NOMO-1 treated with DMSO at 0.1 percent for 48 hours (cell line): ENCODE results near the gene DIP2C.

Source experiments
- DNase-seq: peaks from one replicate; lab custom pipeline; 2025; ENCODE audit not compliant: unreplicated experiment; lab: John Stamatoyannopoulos, UW

DIP2C gene

DNA sequence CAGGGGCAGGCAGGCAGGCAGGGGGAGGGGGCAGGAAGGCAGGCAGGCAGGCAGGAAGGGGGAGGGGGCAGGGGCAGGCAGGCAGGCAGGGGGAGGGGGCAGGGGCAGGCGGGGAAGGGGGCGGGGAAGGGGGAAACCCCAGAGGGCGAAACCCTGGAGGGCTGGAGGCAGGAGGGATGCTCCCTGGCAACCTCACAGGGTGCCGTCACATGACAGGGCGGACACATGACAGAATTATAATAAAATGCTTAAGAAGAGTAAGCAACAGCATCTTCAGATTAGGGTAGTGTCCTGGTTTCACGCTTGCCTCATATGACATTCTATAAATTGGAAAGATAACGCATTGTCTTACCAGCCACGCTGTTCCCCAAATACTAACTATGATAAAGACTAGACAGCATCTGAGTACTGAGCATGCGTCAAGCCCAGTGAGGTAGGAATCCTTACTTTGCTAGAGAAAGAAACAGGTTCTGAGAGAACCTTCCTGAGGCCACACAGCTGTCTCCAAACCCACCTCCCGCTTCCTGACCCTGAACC lies 131.6 kb downstream of the DIP2C start:
- DNase-seq: no peak

DNA sequence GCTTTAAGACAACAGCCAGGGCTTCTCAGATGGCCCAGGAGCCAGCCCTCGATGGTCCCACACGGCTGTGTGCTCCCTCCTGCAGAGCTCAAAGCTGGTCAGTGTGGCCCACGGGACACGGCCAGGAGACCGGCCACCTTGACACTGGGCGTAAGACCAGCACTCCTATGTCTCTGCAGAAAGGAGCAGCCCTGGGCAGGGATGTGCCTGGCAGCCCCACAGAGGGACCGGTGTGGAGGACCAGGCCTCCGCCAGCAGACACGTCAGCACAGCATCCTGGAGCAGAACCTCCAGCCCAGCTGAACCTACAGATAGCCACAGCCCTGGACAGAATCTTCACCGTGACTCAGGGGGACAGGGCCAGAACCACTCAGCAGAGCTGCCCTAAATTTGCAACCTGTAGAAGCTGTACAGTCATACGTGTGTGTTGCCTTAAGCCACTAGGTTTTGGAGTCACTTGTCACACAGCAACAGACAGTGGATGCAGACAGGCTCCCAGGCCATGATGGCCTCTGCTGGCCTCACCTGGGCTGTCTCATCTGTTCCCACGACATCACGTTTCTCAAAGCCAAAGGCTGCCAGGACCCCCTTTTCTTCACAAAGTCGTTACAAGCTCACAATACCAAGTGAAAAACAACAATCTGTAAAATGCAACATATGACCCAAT lies 132.4 kb downstream of the DIP2C start:
- DNase-seq: no peak

DNA sequence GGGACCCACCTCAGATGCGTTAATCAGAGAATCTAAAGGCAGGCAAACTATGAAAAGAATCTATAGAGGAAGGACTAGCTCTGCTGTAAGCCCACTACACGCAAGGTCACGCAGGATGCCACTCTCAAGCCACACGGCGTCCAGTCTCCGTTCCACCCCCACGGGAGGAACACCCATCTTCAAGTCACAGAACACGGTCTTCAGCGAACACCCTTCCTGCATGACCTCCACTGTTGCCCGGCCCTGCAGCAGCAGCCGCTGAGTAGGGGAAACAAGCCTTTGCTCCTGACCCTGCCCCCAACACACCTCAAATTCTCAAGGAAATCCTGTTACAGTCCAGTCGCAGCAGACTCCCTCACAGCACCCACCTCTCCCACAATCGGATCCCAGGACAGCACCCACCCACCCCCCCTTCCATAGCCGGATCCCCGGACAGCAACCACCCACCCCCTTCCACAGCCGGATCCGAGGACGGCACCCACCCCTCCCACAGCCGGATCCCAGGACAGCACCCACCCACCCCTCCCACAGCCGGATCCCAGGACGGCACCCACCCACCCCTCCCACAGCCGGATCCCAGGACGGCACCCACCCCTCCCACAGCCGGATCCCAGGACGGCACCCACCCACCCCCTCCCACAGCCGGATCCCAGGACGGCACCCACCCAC lies 133.7 kb downstream of the DIP2C start:
- no peak for DNase-seq

DNA sequence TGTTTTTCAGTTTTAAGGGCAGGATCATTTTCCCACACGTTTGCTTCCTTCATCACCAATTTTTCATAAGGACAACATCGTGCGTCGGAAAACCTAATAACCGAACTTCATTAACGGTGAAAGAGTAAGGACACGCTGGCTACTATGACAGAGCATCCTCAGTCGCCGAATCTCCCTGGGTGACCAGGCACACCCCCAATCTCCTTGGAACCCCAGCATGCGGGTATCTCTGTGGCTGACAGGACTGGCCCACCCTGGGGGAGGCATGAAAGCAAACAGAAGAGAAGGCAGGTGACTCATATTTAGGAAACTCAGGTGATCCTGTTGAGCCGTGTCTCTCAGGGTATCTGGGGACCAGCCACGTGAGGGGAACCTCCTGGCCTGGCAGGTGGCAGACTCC lies 134.2 kb downstream of the DIP2C start:
- DNase-seq: no peak

DNA sequence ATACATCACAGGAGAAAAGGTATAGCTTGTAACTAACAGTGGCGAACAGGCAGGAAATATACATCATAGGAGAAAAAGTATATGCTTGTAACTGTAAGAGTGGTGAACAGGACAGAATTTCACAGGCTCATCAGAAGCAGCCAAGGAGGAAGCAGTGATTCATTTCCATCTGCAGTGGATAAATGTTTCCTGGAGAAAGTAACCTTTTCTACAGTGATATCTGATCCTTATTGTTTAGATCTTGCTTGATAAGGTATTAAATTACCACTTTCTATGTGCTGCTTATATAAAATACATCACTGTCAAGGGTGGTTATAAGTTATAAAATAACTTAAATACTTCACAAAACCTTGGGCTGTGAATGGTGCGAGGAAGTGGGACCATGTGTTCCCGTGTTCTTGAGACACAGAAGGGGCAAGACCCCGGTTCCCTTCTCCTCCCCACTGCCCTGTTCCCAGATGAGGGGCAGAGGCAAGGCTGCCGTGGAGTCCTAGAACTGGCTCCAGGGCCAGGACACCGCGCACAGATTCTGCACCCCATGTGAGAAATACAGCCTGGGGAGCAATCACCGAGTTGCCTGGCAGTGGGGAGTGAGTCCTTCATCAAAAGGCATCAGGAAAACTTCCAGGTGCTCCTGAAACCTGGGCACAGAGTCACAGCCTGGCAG lies 135.2 kb downstream of the DIP2C start:
- no peak for DNase-seq

DNA sequence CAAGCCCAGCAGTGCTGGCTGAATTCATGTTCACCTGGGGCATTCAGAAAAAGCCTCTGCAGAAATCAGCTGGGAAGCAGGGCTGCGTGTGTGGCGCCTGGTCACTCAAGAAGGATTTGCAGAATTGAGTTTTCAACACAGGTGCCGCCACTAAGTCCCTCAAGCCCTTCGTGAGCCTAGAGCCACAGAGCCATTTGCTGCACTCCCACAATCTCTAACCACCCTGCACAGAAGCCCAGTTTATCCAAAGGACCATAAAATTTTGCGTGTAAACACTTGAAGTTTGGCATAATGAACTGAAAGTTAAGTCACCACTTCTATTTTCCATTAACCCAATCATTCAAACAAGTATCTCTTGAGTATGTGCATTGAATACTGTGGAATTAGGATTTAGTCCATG lies 136.2 kb downstream of the DIP2C start:
- DNase-seq: no peak

DNA sequence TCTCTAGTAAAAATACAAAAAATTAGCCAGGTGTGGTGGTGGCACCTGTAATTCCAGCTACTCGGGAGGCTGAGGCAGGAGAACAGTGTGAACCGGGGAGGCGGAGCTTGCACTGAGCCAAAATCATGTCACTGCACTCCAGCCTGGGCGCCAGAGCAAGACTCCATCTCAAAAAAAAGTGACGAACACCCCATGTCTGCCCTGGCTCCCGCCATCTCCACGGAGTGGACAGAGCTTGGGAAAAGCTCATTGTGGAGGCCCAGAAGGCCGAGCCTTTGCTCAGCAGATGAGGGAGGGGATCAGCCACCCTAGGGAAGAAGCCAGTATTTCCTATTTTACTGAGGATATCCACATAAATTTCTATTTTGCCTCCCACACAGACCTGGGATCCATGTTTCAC lies 136.8 kb downstream of the DIP2C start:
- no peak for DNase-seq

DNA sequence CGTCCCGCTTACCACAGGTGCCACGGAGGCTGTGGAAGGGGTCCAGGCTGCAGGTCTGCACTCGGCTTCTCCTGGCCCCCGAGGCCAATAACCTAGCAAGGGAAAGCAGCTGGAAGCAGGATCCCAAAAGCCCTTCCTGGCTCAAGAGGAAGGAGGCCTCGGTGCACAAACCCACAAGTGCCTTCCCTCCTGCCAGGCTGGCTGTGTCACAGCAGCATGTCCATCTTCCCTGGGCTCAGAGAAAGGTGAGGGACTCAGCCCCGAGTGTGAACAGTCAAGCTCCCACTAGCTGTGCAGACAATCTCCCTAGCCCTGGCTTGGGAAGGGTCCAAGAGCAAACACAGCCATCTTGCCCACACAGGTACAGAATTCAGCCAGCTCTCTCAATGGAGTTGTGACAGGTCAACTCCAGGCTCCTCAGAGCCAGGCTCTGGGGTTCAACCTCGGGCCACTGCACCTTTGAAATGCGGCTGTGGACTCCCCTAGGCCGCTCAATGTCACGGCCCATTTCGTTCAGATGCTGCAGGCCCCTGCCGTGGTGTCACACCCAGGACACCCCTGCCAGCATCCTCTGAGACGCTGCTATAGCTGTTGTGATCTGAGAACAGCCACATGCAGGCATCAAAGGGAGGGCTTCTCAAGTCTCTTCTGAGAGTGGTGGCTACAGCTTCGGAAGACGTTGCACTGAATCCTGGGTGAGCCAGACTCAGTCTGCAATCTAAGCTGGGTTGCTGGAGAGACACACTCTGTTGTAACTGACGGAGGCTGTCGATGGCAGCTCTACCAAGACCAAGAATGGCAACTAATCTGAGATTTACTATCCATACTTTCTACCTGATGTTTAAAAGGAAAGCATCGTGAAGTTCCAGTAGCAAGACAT lies 137.9 kb downstream of the DIP2C start:
- DNase-seq: no peak

DNA sequence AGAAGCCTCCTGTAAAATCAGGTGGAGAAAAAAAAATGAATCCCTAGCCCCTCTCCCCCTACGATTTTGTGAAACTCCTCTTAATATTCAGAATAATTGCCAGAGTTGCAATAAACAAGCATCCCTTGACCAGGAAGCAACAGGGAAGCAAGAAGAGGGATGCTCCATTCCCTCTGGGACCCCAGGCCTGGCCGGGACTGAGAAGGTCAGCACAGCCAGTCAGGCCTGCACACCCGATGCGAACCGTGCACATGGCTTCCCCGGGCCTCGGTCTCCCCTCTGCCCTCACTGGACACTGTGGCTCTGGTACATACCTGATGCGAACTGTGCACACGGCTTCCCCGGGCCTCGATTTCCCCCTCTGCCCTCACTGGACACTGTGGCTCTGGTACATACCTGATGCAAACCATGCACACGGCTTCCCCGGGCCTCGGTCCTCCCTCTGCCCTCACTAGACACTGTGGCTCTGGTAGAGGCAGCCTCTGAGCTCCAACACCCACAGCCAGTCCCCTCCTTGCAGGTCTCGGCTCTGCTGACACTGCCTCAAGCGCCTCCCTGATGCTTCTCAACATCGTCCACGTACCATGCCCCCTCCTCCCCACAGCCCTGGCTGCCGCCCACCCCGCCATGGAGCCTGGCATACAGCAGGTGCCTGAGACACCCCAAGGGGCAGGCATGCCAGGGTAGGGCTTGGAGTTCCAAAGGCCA lies 138.6 kb downstream of the DIP2C start:
- no peak for DNase-seq

DNA sequence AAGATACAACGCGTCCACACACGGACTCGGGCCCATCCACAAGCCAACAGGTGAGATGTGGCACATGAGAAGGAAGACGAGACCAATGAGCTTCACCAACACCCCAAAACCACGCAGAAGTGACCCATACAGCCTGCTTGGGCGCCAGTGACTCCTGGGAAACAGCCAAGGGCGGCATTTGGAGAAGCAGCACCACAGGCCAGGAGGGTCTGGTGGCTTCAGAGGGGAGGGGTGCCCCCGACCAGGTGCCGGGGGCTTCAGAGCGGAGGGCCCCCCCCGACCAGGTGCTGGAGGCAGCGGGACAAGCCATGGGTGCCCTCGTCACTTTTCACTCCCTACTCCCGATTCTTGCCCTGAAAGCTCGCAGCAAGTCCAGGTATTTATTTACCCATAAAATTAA lies 140.1 kb downstream of the DIP2C start:
- no peak for DNase-seq

DNA sequence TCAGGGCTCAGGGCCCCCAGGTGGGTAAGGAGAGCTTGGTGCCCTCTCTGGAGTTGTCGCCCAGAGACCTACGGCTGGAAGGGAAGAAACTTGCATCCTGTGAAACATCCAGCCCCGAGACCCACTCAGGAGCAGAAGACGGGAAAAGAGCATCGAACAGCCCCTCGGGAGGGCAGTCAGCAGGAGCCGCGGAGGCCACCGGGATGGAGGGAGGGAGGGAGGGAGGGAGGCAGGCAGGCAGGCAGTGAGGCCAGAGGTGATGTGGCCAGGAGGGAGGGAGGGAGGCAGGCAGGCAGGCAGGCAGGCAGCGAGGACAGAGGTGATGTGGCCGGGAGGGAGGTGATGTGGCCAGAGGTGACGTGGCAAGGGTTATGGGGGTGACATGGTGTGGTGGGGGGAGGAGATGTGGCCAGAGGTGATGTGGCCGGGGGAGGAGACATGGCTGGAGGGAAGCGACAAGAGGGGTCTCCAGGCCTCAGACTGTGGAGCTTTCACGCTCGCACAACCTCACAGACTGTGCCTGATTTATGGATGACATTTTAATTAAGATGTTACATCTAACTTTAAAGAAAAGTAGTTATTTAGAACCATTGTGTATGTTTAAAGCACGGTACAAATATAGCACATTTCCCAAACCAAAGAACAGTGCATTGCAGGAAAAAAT lies 141.1 kb downstream of the DIP2C start:
- DNase-seq: no peak

DNA sequence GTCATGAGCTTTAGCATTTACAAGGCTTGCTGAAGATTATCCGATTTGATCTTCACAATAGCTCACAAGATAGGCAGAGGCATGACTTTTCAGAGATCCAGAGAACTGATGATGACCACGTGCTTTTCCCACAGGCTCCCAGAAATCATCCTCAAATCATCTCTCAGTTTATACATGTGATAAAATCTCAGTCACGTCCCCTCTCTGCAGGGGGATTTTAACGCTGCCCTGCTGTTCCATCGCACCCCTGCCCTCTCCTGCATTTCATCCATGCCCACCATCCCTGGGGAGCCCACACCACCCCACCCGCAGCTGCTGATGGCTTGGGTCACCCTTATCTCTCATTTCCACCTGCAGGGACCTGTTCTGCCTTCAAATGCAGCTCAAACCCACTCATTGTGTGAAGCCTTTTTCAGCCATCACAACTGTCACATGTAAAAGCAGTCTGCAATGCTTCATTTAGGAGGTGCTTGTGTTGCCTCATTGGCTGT lies 141.8 kb downstream of the DIP2C start:
- DNase-seq: no peak

DNA sequence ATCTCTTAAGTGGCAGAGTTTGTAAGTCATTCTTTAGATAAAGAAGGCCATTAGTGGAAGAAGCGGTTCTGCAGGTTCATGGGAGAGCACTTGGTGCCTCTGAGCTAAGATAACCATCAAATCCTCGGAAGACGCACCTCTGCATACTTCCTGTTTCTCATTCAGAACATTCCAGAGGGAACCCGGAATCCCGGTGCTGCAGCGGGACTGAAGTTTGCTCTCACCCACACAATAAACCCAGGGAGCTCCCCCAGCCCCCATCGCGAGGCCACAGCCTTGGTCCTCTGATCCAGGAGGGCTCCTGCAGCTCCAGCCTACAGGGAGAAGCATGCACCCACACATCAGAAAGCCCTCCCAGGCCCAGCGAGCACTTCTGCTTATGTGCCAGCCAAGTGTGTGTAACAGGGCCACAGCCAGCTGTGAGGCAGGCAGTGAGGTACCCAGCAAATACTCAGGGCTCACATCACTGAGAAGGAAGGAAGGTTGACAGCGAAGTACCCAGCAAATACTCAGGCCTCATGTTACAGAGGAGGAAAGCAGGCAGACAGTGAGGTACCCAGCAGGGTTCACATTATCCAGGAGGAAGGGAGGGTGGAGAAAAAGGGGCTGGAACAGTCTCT lies 142.4 kb downstream of the DIP2C start:
- no peak for DNase-seq

DNA sequence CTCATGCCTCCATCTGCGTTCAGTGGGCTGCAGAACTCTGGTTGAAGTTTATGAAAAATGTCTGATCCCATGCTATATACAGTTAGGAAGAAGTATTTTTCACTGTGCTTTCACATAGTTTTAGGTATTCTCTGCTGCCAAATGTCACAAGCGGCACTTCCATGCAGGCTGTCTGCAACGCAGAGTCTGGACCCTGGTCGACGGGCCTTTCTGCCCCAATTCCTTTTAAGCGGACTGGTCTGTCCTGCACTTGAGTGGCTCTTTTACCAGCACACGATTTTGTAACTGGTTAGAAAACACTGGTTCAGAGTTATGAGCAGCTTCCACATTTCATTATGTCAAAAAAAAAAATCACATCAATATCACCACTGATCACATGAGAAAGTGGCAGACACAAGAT lies 143.0 kb downstream of the DIP2C start:
- DNase-seq: no peak

DNA sequence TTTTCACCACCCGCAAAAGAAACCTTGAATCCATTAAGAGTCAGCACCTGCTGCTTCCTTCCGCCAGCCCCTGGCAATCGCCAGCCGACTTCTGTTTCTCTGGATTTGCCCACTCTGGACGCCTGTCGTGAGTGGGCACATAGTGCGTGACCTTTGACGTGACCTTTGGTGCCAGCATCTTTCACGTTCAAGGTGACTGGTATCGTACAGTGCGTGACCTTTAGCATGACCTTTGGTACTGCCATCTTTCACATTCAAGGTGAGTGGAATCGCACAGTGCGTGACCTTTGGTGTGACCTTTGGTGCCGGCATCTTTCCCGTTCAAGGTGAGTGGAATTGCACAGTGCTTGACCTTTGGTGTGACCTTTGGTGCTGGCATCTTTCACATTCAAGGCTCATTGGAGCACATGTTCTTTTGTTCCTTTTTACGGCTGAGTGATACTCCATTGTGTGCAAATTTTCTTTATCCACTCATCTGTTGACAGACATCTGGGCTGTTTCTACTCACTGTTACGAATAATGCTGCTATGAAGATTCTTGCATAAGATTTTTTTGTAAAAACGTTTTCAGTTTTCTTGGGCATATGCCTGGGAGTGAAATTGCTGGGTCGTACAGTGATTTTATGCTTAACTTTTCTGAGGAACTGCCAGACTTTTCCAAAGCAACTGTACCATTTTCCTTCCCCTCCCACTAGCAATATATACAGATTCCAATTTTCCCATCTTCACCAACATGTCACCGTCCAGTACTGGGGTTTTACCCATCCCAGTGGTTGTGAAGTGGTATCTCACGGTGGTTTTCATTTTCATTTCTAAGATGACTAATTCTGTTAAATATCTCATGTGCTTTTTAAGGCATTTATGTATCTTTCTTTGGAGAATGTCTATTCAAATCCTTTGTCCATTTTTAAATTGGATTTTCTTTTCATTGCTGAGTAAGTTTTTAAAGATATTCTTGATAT lies 145.3 kb downstream of the DIP2C start:
- DNase-seq: no peak

DNA sequence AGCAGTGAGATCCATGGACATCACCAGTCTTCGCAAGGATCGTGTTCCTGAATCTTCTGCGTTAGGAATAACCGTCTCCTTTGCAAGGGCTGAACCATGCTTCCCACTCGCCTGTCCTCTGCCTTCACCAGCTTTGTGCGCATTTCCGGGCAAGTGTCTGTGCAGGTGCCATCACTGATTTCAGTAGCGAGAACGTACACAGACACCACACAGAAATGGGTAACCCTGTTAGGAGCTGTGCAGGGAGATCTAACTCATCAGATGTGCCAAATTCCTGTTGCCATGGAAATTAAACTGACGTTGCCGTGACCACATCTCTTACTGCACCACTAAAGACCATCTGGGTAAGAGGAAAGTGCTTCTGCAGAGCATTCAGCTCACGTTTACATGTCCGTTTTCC lies 146.3 kb downstream of the DIP2C start:
- no peak for DNase-seq

DNA sequence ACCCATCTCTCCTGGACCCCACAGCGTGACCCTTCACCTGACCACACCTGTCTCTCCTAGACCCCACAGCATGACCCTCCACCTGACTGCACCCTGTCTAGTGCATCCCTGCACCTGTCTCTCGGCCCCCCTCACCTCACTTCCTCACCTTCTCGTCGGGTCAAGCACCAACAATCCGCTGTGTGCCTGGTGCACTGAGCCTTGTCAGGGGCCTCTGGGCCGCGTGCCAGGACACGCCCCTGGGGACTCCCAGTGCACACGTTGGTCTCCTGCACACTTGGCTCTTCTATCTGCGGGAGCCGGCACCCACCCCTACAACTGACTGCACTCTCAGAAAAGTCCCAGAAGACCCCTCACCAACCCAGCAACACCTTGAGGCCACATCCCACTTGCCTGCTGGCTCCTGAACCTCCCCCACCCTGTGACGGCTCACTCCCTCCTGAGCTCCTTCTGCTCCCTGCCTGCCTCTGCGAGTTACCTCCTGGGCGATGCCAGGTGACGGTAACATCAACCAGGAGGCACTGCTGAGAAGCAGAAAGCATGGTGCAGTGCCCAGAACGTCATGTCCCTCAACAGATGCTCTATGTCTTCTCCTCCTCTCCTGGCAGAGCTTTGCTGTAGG lies 147.6 kb downstream of the DIP2C start:
- no peak for DNase-seq

DNA sequence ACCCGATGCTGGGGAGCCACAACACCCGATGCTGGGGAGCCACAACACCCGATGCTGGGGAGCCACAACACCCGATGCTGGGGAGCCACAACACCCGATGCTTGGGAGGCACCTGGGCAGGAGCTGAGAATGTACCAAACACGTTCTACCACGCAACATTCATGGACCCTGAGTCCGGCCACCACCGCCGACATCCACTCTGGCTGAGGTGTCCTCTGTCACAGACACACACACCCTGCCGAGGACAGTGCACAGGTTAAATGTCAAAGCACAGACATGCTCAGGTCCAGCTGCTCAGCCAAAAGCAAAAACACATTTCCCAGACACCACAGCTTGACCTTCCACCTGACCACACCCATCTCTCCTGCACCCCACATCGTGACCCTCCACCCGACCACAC lies 148.4 kb downstream of the DIP2C start:
- no peak for DNase-seq
